GM18907 (cell line): Measurements from ENCODE around the gene AKR1C8.

Experiments
- ATAC-seq: cut with Tn5 transposase; IDR thresholded peaks from one replicate; pipeline ENCODE4 v1.9.1; 2021; ENCODE audit warnings: mild to moderate bottlenecking, moderate library complexity; ENCODE audit not compliant: unreplicated experiment

AKR1C8 gene

GRCh38 chr10:5108658-5109416 is 76.1 kb downstream of the AKR1C8 start:
- ATAC-seq: no peak

GRCh38 chr10:5107860-5108526 is 77.0 kb downstream of the AKR1C8 start:
- ATAC-seq: no peak

- ATAC-seq: no peak
These were observed 78.4 kb downstream of the AKR1C8 start for GRCh38 chr10:5106553-5106952.

GRCh38 chr10:5105626-5106025 is 79.3 kb downstream of the AKR1C8 start:
- no peak for ATAC-seq
